ENCODE results near the gene MIB2. TPM values are rescaled to one million over a fixed set of nuclear protein-coding genes. Genes with fewer than 3 reads are reported as not detected.

MIB2 gene
- 21.7 and 23.6 TPM in 2 replicates for total RNA-seq

DNA sequence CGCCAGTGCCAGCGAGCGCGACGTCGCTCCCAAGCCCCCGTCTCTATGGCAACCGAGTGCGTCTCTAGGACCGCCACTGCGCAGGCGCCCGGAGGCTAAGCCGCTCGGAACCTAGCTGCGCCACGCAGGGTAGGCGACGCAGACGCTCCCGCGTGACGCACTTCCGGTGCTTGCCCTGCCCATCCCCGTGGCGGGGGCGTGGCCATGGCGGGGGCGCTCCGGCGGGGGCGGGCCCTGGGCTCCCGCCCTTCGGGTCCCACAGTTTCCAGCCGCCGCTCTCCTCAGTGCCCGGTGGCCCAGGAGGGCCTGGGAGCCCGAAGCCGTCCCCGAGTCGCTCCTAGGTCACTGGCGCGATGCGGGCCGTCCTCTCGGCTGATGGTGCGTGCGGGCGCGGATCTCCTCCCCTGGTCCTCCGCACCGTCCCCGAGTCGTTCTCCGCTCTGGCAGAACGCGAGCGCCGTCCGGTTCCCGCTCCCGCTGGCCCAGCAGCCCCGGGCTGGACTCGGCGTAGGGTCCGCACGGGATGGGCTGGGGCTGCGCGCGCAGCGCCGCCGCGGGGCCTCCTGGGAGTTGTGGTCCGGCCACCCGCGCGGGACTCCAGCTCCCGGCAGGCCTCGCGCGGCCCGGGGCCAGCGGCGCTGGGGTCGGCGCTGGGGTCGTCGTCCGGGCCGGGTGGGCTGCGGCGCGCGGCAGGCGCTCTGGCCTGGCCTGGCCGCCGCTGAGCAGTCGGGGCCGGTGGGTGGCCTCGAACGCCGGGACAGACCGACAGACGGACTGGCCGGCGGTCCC, at the start of gene MIB2:
Gene MIB2, plus strand, starts transcription at position 245 of the 789 bp plus-strand sequence. CDS start 7,953 bp downstream, outside the sequence.

DNA sequence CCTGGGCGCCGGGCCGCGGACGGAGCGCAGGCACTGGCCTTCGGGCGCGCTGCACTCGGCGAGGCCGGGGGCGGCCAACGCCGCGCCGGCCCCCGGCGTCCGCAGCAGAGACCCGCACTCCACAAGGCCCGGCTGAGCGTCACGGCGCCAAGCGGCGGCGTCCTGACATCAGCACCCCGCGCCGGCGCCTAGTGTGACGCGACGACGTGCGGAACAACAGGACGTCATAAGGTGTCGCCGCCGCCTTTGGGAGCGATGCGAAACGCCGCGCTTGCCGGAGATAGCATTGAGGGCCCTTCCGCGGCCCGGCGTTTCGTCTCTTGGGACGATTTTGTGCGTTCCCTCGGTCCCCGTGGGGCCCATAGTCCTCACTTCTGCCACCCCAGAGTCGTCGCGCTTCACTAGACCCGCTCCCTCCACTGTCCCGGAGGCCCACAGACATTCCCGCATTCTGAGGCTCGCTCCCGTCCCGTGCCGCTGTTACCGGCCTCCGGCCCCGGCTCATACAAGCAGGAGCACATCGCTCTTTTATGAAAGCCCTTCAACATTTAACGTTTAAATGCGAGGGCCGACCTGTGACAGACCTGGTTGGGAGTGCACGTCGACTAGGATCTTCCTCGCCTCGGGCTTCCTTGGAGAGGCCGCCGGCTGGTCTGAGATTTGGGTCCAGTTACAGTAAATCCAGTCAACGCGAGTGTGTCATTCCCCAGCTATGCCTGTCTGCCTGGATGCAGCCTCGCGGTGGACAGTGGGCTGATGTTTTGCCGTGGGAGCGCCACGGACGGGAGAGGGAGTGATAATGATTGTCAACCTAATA, 40.4 kb upstream of the MIB2 start, which contains the start of gene SSU72:
Gene SSU72, minus strand, starts transcription at position 143 of the 817 bp plus-strand sequence. CDS start 306 bp downstream, outside the sequence.

DNA sequence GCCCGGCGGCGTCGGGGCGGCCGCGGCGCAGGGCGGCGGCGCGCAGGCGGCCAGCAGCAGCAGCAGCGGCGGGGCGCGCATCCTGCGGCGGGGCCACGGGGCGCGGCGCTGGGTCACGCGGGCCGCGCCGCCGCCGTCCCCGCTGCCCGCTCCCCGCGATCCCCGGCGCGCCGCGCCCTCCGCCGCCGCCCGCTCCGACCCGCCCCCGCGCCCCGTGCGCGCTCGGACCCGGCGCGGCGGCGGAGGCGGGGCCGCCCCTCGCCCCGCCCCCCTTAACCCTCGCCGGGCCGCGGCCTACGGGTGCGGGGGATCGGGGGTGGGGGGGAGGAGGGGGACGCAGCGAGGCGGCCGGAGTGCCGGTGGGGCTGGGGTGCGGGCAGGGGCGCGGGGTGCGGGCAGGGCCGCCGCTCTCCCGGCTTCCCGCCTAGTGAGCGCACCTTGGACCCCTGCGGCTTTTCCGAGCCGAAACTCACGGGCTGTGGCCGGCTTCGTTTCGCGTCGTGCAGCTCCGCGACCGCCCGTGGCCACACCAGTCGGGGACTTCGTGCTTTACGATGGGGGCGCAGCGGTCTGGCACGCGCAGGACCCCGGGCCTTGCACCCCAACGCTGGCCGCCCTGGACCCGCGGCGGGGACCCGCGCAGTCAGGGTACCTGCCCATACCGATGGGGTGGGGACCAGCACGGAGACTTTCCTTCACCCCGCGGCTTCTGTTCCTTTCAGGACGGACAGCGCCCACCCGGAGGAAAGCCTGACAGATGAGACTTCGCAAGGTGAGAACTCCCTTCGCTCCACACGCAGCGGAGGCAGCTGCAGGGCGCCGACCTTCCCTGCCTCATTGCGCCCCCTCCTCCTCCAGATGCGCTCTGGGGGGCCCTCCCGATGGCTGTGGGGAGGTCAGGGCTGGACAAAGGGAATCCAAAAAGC, 15.1 kb upstream of the MIB2 start, which contains the start of gene FNDC10:
Gene FNDC10, minus strand, starts transcription at position 201 of the 926 bp plus-strand sequence. Its CDS starts 120 bp downstream, at position 81.

DNA sequence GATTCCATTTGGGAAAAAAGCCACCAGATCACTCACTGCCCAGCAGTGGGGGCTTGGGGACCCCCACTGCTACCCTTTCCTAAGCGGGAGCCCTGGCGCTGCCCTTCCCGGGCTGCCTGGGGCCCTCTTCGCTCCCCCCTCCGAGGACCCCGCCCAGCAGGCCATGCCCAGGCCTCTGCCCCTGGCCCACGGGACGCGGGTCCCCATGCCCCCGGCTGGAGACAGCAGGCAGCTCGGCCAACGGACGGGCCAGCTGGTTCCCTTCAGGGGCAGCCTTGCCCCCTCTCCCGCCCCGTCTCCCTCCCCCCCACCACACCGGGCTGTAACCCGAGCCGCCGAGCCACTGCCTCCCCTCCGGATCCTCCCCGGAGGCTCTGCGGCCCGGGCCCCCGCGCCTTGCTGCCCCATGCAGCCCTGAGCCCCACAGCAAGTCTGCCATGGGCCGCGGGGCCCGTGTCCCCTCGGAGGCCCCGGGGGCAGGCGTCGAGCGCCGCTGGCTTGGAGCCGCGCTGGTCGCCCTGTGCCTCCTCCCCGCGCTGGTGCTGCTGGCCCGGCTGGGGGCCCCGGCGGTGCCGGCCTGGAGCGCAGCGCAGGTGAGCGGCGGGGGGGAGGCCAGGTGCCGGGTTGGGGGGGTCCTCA, 16.6 kb downstream of the MIB2 start, which contains the start of gene MMP23B:
Gene MMP23B, plus strand, starts transcription at position 392 of the 639 bp plus-strand sequence. Its CDS starts 46 bp downstream, at position 438.

DNA sequence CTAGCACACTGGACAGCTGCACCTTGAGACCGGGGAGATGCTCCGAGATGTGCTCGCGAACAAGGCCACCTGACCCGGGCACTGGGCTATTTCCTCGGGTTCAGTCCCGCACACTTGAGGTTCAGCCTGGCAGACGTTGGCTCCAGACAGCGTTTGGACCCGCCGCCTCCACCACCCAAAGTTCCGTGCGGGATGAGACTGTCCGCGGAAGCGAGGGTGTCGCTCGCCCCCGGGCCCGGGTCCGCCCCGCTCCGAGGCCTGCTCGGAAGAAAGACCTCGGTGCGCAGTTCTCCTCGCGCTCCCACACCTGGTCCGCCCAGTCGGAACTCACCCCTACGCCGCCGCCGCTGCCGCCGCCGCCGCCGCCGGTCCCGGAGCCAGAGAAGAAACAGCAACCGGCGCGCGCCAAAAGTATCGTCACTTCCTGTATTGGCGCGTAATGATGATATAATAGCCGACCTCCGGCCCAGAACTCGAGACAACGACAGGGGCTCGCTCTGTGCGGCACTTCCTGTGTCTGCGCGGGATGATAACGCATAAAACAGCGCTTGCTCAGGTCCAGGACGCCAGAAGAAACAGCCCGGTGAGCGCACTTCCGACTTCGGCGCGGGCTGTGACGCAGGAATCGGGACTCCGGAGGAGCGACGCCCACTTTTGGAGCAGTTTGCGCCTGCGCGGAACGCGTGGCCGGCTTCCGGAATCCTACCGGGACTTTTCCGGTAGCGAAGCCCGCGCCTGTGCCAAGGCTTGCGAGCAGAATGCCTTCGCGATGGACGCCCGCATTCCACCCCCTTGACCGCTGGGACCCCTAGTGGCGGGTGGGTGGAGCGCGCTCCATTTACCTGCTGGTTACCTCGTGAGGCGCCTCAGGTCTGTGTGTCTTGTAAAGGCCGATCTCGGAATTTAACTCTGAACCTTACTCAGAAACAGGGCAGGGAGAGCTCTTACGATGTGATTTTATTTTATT, 43.6 kb downstream of the MIB2 start, which contains the start of gene CDK11B:
Gene CDK11B, minus strand, starts transcription at position 422 of the 967 bp plus-strand sequence. CDS start 1,519 bp downstream, outside the sequence.

Other genes with a start within 250 kb of the MIB2 start
- gene AURKAIP1, start 240.3 kb upstream of the MIB2 start, total RNA-seq: 193 and 196 TPM in 2 replicates
- 53.2 and 54.5 TPM in 2 replicates for gene CCNL2, start 216.2 kb upstream of the MIB2 start, total RNA-seq
- gene MRPL20, start 208.2 kb upstream of the MIB2 start, total RNA-seq: 153 and 190 TPM in 2 replicates
- gene ANKRD65, start 194.2 kb upstream of the MIB2 start, total RNA-seq: 0.45 and 0.50 TPM in 2 replicates
- gene VWA1, start 179.8 kb upstream of the MIB2 start, total RNA-seq: 7.1 and 7.9 TPM in 2 replicates
- under 0.01 TPM in 1 of 2 replicates, not detected in the other for gene ATAD3C, start 165.8 kb upstream of the MIB2 start, total RNA-seq
- 25.1 and 26.3 TPM in 2 replicates for gene ATAD3B, start 143.7 kb upstream of the MIB2 start, total RNA-seq
- gene ATAD3A, start 103.3 kb upstream of the MIB2 start, total RNA-seq: 65.6 and 66.2 TPM in 2 replicates
- gene TMEM240, start 74.9 kb upstream of the MIB2 start, total RNA-seq: 3.0 and 4.0 TPM in 2 replicates
- gene SSU72, start 40.6 kb upstream of the MIB2 start, total RNA-seq: 115 and 136 TPM in 2 replicates
- gene FNDC10, start 15.4 kb upstream of the MIB2 start, total RNA-seq: 3.1 and 3.4 TPM in 2 replicates
- 10.3 and 10.4 TPM in 2 replicates for gene MMP23B, start 16.7 kb downstream of the MIB2 start, total RNA-seq
- 14.3 and 16.5 TPM in 2 replicates for gene CDK11B, start 43.5 kb downstream of the MIB2 start, total RNA-seq
- 30.5 and 30.6 TPM in 2 replicates for gene SLC35E2B, start 77.3 kb downstream of the MIB2 start, total RNA-seq
- 7.4 and 15.1 TPM in 2 replicates for gene CDK11A, start 108.9 kb downstream of the MIB2 start, total RNA-seq
- gene NADK, start 163.0 kb downstream of the MIB2 start, total RNA-seq: 39.4 and 43.7 TPM in 2 replicates

Data from bronchus fibroblast of lung (primary cell).